ENCODE measurements around the gene WDR4.

GRCh38 chr21:42847051-42847707 lies 32.2 kb downstream of the WDR4 start:
- no peak for TF ChIP-seq CTCF (IDR thresholded peaks at IDR 0.05)
- TF ChIP-seq ELF1 (IDR thresholded peaks at IDR 0.05), result no peak
- TF ChIP-seq EZH2phosphoT487 (IDR thresholded peaks at IDR 0.05; ENCODE audit: borderline replicate concordance, low read depth), result no peak
- no peak for TF ChIP-seq CHD2 (IDR thresholded peaks at IDR 0.05; ENCODE audit: low read length, partially characterized antibody)
- TF ChIP-seq ZBTB33 (IDR thresholded peaks at IDR 0.05; ENCODE audit: borderline replicate concordance, low read depth), result no peak
- TF ChIP-seq MXI1 (IDR thresholded peaks at IDR 0.05; ENCODE audit: low read depth, low read length), result no peak
- no peak for TF ChIP-seq FOXJ3 (CRISPR knock-in tag; IDR thresholded peaks at IDR 0.05)
- TF ChIP-seq EP300 (IDR thresholded peaks at IDR 0.05; ENCODE audit: borderline replicate concordance in 1 of 2, low read depth in 1 of 2, low read length in 1 of 2), result no peak
- TF ChIP-seq SIN3A (IDR thresholded peaks at IDR 0.05; ENCODE audit: borderline replicate concordance, low read depth, low read length), result no peak
- no peak for TF ChIP-seq RAD21 (IDR thresholded peaks at IDR 0.05; ENCODE audit: low read length)
- TF ChIP-seq RFX5 (IDR thresholded peaks at IDR 0.05; ENCODE audit: low read length), result no peak
